ENCODE data around the gene NCAPH2.

- TF ChIP-seq CTCF (IDR thresholded peaks at IDR 0.05), result no peak
- TF ChIP-seq EZH2 (IDR thresholded peaks at IDR 0.05), result no peak
These were observed 64.9 kb downstream of the NCAPH2 start for GRCh38 chr22:50572965-50573364.

All from neural progenitor cell (in vitro differentiated cells).